HEK293T (cell line): ENCODE data around the gene TMX2.
"Not testable (repeated sequence)": the region's sequence is repeated elsewhere in the genome, so short reads cannot be mapped to it uniquely, and the experiment has no call there.

Experiments
- CTCF ChIA-PET: fragments of 350-600 bp; formaldehyde crosslinking; extraction: SDS; loops from one replicate; lab custom pipeline; 2021; ENCODE audit warnings: antibody characterized with exemption, inconsistent platforms; lab: Yijun Ruan, JAX
- POLR2A ChIA-PET: fragments of 350-600 bp; formaldehyde crosslinking; extraction: SDS; loops from one replicate; lab custom pipeline; 2020; ENCODE audit warnings: antibody characterized with exemption, inconsistent platforms; lab: Yijun Ruan, JAX
- DNase-seq: peaks from one replicate; pipeline ENCODE4 v3.0.0; 2012; ENCODE audit warnings: mixed read lengths; ENCODE audit errors: extremely low spot score
- ARNT ChIP-seq: fragments of 450-650 bp; IDR thresholded peaks from 2 replicates; pipeline ENCODE4 v1.6.1; 2017; ENCODE audit warnings: mild to moderate bottlenecking
- BHLHE40 ChIP-seq: fragments of 450-650 bp; IDR thresholded peaks from 2 replicates; pipeline ENCODE4 v1.6.1; 2016; ENCODE audit warnings: mild to moderate bottlenecking, moderate library complexity, borderline replicate concordance
- CTBP1 ChIP-seq: fragments of 450-650 bp; IDR thresholded peaks from 2 replicates; pipeline ENCODE4 v1.6.1; 2016; ENCODE audit warnings: borderline replicate concordance
- ELF4 ChIP-seq: fragments of 450-650 bp; IDR thresholded peaks from 2 replicates; pipeline ENCODE4 v1.6.1; 2017; ENCODE audit warnings: antibody characterized with exemption
- FOXA1 ChIP-seq: fragments of 450-650 bp; IDR thresholded peaks from 2 replicates; pipeline ENCODE4 v1.6.1; 2016; ENCODE audit warnings: mild to moderate bottlenecking
- FOXK2 ChIP-seq: fragments of 450-650 bp; IDR thresholded peaks from 2 replicates; pipeline ENCODE4 v1.6.1; 2016; ENCODE audit warnings: mild to moderate bottlenecking
- FOXM1 ChIP-seq: fragments of 450-650 bp; IDR thresholded peaks from 2 replicates; pipeline ENCODE4 v1.6.1; 2017; ENCODE audit warnings: mild to moderate bottlenecking, borderline replicate concordance
- HDGF ChIP-seq: fragments of 450-650 bp; IDR thresholded peaks from 2 replicates; pipeline ENCODE4 v1.6.1; 2017; ENCODE audit warnings: antibody characterized with exemption, borderline replicate concordance
- L3MBTL2 ChIP-seq: fragments of 450-650 bp; conservative IDR thresholded peaks from 2 replicates; pipeline ENCODE4 v1.6.1; 2016; ENCODE audit warnings: mild to moderate bottlenecking
- LEF1 ChIP-seq: fragments of 450-650 bp; IDR thresholded peaks from 2 replicates; pipeline ENCODE4 v1.6.1; 2017; ENCODE audit warnings: mild to moderate bottlenecking, borderline replicate concordance
- NFRKB ChIP-seq: fragments of 450-650 bp; IDR thresholded peaks from 2 replicates; pipeline ENCODE4 v1.6.1; 2016; ENCODE audit warnings: mild to moderate bottlenecking, moderate library complexity
- SP1 ChIP-seq: fragments of 450-650 bp; IDR thresholded peaks from 2 replicates; pipeline ENCODE4 v1.6.1; 2017
- SUZ12 ChIP-seq: fragments of 450-650 bp; IDR thresholded peaks from 2 replicates; pipeline ENCODE4 v1.6.1; 2016; ENCODE audit warnings: mild to moderate bottlenecking
- TARDBP ChIP-seq: fragments of 450-650 bp; IDR thresholded peaks from 2 replicates; pipeline ENCODE4 v1.6.1; 2016
- ZNF384 ChIP-seq: fragments of 450-650 bp; IDR thresholded peaks from 2 replicates; pipeline ENCODE4 v1.6.1; 2016
- TF ChIP-seq, protein P1 (sequence below): fragments of 450-650 bp; IDR thresholded peaks from 2 replicates; pipeline ENCODE4 v1.6.1; 2016

The TMX2 gene

DNA sequence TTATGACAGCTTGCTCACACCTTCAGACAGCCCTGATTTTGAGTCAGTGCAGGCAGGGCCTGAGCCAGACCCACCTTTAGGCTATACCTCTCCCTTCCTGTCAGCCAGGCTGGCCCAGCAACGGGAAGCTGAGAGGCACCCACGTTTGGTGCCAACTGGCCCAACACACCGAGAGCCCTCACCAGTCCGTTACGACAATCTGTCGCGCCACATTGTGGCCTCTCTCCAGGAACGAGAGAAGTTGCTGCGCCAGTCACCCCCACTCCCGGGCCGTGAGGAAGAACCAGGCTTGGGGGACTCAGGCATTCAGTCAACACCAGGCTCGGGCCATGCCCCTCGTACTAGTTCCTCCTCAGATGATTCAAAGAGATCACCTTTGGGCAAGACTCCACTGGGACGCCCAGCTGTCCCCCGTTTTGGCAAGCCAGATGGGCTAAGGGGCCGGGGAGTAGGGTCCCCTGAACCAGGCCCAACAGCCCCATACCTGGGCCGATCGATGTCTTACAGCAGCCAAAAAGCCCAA lies 13.5 kb upstream of the TMX2 start:
- TF ChIP-seq CTBP1 (no peak), ELF4 (no peak), FOXK2 (no peak), BHLHE40 (no peak), ZNF384 (no peak), LEF1 (no peak), FOXA1 (no peak), FOXM1 (no peak), SP1 (no peak)
- TF ChIP-seq, protein P1, sequence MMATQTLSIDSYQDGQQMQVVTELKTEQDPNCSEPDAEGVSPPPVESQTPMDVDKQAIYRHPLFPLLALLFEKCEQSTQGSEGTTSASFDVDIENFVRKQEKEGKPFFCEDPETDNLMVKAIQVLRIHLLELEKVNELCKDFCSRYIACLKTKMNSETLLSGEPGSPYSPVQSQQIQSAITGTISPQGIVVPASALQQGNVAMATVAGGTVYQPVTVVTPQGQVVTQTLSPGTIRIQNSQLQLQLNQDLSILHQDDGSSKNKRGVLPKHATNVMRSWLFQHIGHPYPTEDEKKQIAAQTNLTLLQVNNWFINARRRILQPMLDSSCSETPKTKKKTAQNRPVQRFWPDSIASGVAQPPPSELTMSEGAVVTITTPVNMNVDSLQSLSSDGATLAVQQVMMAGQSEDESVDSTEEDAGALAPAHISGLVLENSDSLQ = no peak
- no peak for DNase-seq
- CTCF ChIA-PET = no interaction called here
- POLR2A ChIA-PET = interaction anchor here (1.0 kb wide), 1 partner anchor 18 kb away, joined by 4 read pairs; no protein-coding TSS in a partner anchor

DNA sequence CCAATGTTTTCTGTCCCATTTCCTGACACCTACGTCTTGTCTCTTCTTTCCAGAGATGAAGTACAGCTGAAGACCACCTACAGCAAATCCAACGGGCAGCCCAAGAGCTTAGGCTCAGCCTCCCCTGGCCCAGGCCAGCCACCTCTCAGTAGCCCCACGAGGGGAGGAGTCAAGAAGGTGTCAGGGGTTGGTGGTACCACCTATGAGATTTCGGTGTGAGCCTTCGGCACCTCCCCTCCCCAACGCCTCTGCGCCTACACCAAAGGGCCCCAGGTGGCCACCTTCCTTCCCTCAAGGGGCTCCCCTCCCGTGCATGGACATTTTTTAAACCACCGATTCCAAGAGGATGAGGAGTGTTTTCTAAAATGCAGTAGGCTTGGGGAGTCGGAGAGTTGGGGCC lies 12.6 kb upstream of the TMX2 start:
- ChIA-PET CTCF (no interaction called here), POLR2A (no interaction called here)
- TF ChIP-seq BHLHE40 (no peak), FOXK2 (no peak), HDGF (no peak), L3MBTL2 (no peak), FOXA1 (no peak), FOXM1 (no peak), TARDBP (no peak), SUZ12 (no peak), CTBP1 (no peak), SP1 (no peak), LEF1 (no peak), ZNF384 (no peak), ARNT (no peak), ELF4 (no peak), NFRKB (no peak)
- TF ChIP-seq, protein P1 = no peak
- no peak for DNase-seq

DNA sequence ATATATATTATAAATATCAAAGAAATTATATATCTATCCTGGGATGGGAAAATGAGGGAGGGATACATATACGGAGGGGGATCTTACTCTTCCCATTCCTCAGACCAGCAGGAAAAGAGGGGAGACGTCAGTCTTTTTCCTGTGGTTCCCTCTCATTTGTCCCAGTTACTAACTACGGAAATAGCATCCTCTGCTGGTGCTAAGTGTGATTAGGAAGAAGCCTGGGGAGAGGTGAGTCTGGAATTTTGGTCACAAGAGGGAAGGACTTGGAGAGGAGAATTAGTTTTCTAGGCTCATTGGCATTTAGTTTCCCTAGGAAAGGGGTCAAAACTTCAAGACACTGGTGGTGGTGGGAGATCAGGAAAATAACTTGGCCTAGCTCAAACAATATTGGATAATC lies 12.0 kb upstream of the TMX2 start:
- ChIA-PET POLR2A (interaction anchor here (0.7 kb wide), 1 partner anchor 12 kb away, joined by 3 read pairs; no protein-coding TSS in a partner anchor), CTCF (no interaction called here)
- TF ChIP-seq ELF4 = no peak
- TF ChIP-seq TARDBP = no peak
- no peak for TF ChIP-seq BHLHE40
- TF ChIP-seq, protein P1 = no peak
- TF ChIP-seq FOXM1 = no peak
- no peak for TF ChIP-seq LEF1
- no peak for TF ChIP-seq FOXA1
- no peak for TF ChIP-seq L3MBTL2
- no peak for TF ChIP-seq CTBP1
- TF ChIP-seq NFRKB = no peak
- TF ChIP-seq ZNF384 = no peak
- TF ChIP-seq HDGF = no peak
- no peak for TF ChIP-seq SP1
- no peak for TF ChIP-seq ARNT
- no peak for TF ChIP-seq SUZ12
- TF ChIP-seq FOXK2 = no peak
- DNase-seq = no peak

DNA sequence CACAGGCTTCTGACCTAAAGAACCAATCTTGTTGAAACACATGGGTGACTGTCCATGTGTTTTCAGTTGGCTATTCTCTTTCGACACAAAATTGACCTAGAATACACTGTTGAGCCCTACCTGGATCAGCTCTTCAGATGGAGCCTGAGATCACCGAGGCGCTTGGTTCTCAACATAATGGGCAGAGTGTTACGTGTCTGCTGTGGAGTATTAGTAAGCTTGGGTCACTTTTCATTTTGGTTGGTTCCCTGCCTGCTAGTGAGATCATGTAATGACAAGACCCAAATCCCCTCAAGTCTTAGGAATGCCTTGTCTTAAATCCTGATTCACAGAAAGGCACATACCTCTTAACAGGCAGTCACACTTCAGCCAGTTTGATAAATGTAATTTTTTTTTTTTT lies 9.1 kb upstream of the TMX2 start:
- CTCF ChIA-PET = no interaction called here
- no peak for DNase-seq
- POLR2A ChIA-PET = interaction anchor here (1.3 kb wide), 1 partner anchor 8 kb away, joined by 3 read pairs; the partner anchor contains the start of gene MED19
- TF ChIP-seq TARDBP (no peak), ARNT (no peak), FOXA1 (no peak), FOXM1 (no peak), BHLHE40 (no peak), LEF1 (no peak), ZNF384 (no peak), NFRKB (no peak), CTBP1 (no peak), FOXK2 (no peak), SP1 (no peak), HDGF (no peak), SUZ12 (no peak)
- TF ChIP-seq, protein P1 = no peak

DNA sequence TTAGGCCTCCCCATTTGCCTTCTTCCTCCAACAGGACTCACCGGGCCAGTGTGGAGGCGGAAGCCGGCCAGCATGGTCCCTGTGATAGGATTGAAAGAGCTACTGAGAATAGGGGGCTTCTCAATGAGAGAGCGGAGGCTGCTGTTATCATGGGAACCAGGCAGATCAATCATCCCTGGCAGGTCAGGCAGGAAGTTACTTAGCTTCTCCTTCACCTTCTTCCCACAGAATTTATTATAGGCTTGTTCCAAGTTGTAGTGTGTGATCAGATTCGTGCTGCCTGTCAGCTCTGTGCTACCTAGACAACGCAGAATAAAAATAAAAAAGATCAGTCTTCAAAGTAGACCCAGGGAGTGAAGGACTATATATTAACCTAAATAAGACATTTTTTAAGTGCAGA lies 7.5 kb upstream of the TMX2 start:
- POLR2A ChIA-PET = no interaction called here

DNA sequence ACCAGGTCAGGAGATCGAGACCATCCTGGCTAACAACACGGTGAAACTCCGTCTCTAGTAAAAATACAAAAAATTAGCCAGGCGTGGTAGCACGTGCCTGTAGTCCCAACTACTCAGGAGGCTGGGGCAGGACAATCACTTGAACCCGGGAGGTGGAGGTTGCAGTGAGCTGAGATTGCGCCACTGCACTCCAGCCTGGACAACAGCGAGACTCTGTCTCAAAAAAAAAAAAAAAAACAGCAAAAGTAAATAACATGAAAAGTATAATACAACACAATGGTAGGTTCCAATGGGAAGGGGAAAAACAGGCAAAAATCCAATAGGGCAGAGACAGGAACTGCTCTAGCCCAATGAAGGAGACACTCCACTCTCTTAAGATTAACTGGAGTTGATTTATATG lies 7.0 kb upstream of the TMX2 start:
- CTCF ChIA-PET, POLR2A ChIA-PET, DNase-seq: not testable (repeated sequence)

More for the DNA sequence above, 7.5 kb upstream of the TMX2 start:
- CTCF ChIA-PET = no interaction called here
- DNase-seq = no peak
- no peak for TF ChIP-seq FOXK2
- TF ChIP-seq CTBP1 = no peak
- TF ChIP-seq SP1 = no peak
- TF ChIP-seq SUZ12 = no peak
- no peak for TF ChIP-seq L3MBTL2
- no peak for TF ChIP-seq FOXA1
- no peak for TF ChIP-seq NFRKB
- no peak for TF ChIP-seq ELF4
- no peak for TF ChIP-seq TARDBP
- TF ChIP-seq BHLHE40 = no peak
- no peak for TF ChIP-seq FOXM1
- TF ChIP-seq HDGF = no peak
- TF ChIP-seq, protein P1 = no peak
- TF ChIP-seq LEF1 = no peak
- no peak for TF ChIP-seq ARNT
- no peak for TF ChIP-seq ZNF384
